ENCODE results near the gene USP10.

Gene USP10

GRCh38 chr16:84817206-84817605 is 117.4 kb downstream of the USP10 start:
- WGBS (ENCODE audit: insufficient coverage, insufficient read length), result no CpG with 5 or more reads among the region's 10 CpGs
- no peak overlapping the region for H3K27ac ChIP-seq (ENCODE audit: low read length)
- no peaks in the 10 kb centered on the region for H3K4me1 ChIP-seq (ENCODE audit: control insufficient read depth, insufficient read depth, low read length)
- no peak overlapping the region for H3K4me3 ChIP-seq (ENCODE audit: low read length)
- DNase-seq (ENCODE audit: low read depth, low spot score), result no peak
- peaks cover 8% of the 10 kb centered on the region; the same call in 1 of the 2 replicates for H3K27me3 ChIP-seq (ENCODE audit: control insufficient read depth, insufficient read depth, low read length)
- no peaks in the 10 kb centered on the region for H3K9me3 ChIP-seq (ENCODE audit: control insufficient read depth, insufficient read depth, low read length)
- H3K36me3 ChIP-seq (ENCODE audit: control insufficient read depth, insufficient read depth, low read length), result no peaks in the 10 kb centered on the region

- Histone ChIP-seq H3K4me1 (ENCODE audit: control insufficient read depth, insufficient read depth, low read length) (no peaks in the 10 kb centered on the region), H3K36me3 (ENCODE audit: control insufficient read depth, insufficient read depth, low read length) (no peaks in the 10 kb centered on the region), H3K9me3 (ENCODE audit: control insufficient read depth, insufficient read depth, low read length) (no peaks in the 10 kb centered on the region), H3K27me3 (ENCODE audit: control insufficient read depth, insufficient read depth, low read length) (peaks cover 8% of the 10 kb centered on the region; the same call in 1 of the 2 replicates), H3K4me3 (ENCODE audit: low read length) (no peak overlapping the region), H3K27ac (ENCODE audit: low read length) (no peak overlapping the region)
- no peak for DNase-seq (ENCODE audit: low read depth, low spot score)
- no CpG with 5 or more reads among the region's 2 CpGs for WGBS (ENCODE audit: insufficient coverage, insufficient read length)
These were observed 117.8 kb downstream of the USP10 start for GRCh38 chr16:84817613-84818012.

- no peak overlapping the region for H3K4me3 ChIP-seq (ENCODE audit: low read length)
- H3K27me3 ChIP-seq (ENCODE audit: control insufficient read depth, insufficient read depth, low read length), result peaks cover 8% of the 10 kb centered on the region; the same call in 1 of the 2 replicates
- no peak for DNase-seq (ENCODE audit: low read depth, low spot score)
- H3K9me3 ChIP-seq (ENCODE audit: control insufficient read depth, insufficient read depth, low read length), result no peaks in the 10 kb centered on the region
- no peaks in the 10 kb centered on the region for H3K4me1 ChIP-seq (ENCODE audit: control insufficient read depth, insufficient read depth, low read length)
- WGBS (ENCODE audit: insufficient coverage, insufficient read length), result no CpG with 5 or more reads among the region's 2 CpGs
- no peaks in the 10 kb centered on the region for H3K36me3 ChIP-seq (ENCODE audit: control insufficient read depth, insufficient read depth, low read length)
- no peak overlapping the region for H3K27ac ChIP-seq (ENCODE audit: low read length)
These were observed 118.3 kb downstream of the USP10 start for GRCh38 chr16:84818133-84818532.

- no peaks in the 10 kb centered on the region for H3K36me3 ChIP-seq (ENCODE audit: control insufficient read depth, insufficient read depth, low read length)
- H3K4me3 ChIP-seq (ENCODE audit: low read length), result peak overlapping the region; percentile 38; the same call in 1 of the 2 replicates
- no peaks in the 10 kb centered on the region for H3K9me3 ChIP-seq (ENCODE audit: control insufficient read depth, insufficient read depth, low read length)
- H3K4me1 ChIP-seq (ENCODE audit: control insufficient read depth, insufficient read depth, low read length), result no peaks in the 10 kb centered on the region
- WGBS (ENCODE audit: insufficient coverage, insufficient read length), result no CpG with 5 or more reads among the region's 29 CpGs
- DNase-seq (ENCODE audit: low read depth, low spot score), result no peak
- H3K27me3 ChIP-seq (ENCODE audit: control insufficient read depth, insufficient read depth, low read length), result peaks cover 8% of the 10 kb centered on the region; the same call in 1 of the 2 replicates
- no peak overlapping the region for H3K27ac ChIP-seq (ENCODE audit: low read length)
These were observed 119.3 kb downstream of the USP10 start for GRCh38 chr16:84818989-84819643.

GRCh38 chr16:84819644-84820304 is 120.0 kb downstream of the USP10 start, which contains the start of gene CRISPLD2:
TSS of gene CRISPLD2 (plus strand) at chr16:84819985. CDS start at chr16:84838496, 18,511 bp downstream.
- peaks cover 8% of the 10 kb centered on the region; the same call in 1 of the 2 replicates for H3K27me3 ChIP-seq (ENCODE audit: control insufficient read depth, insufficient read depth, low read length)
- WGBS (ENCODE audit: insufficient coverage, insufficient read length), result no CpG with 5 or more reads among the region's 53 CpGs
- peak; percentile 74 for DNase-seq (ENCODE audit: low read depth, low spot score)
- H3K4me3 ChIP-seq (ENCODE audit: low read length), result peak within 1 kb of the TSS; percentile 40; the same call in 1 of the 2 replicates
- no peaks in the 10 kb centered on the region for H3K36me3 ChIP-seq (ENCODE audit: control insufficient read depth, insufficient read depth, low read length)
- no peaks in the 10 kb centered on the region for H3K4me1 ChIP-seq (ENCODE audit: control insufficient read depth, insufficient read depth, low read length)
- H3K27ac ChIP-seq (ENCODE audit: low read length), result no peak within 1 kb of the TSS
- H3K9me3 ChIP-seq (ENCODE audit: control insufficient read depth, insufficient read depth, low read length), result no peaks in the 10 kb centered on the region

DNA sequence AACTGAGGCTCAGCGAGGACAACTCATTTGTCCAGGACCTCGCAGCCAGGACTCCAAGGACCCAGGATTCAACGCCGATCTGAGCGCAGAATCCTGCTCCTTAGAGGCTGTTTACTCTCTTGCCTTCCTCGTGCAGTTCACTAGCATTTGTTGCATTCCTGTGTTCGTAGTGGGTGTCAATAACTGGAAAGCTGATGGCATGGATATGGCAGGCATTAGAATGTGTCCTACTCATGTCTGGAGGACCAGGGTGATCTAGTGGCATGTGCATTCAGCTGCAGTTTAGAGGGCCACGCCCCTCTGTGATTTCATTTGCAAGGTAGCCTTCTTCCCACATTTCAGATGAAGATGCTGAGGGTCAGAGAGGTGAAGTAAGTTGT is 120.5 kb downstream of the USP10 start:
- DNase-seq (ENCODE audit: low read depth, low spot score), result no peak
- Histone ChIP-seq H3K36me3 (ENCODE audit: control insufficient read depth, insufficient read depth, low read length) (no peaks in the 10 kb centered on the region), H3K4me1 (ENCODE audit: control insufficient read depth, insufficient read depth, low read length) (no peaks in the 10 kb centered on the region), H3K27ac (ENCODE audit: low read length) (no peak overlapping the region), H3K4me3 (ENCODE audit: low read length) (peak overlapping the region; percentile 40; the same call in 1 of the 2 replicates), H3K9me3 (ENCODE audit: control insufficient read depth, insufficient read depth, low read length) (no peaks in the 10 kb centered on the region), H3K27me3 (ENCODE audit: control insufficient read depth, insufficient read depth, low read length) (peaks cover 8% of the 10 kb centered on the region; the same call in 1 of the 2 replicates)
- WGBS (ENCODE audit: insufficient coverage, insufficient read length), result no CpG with 5 or more reads among the region's 8 CpGs

- no peak overlapping the region for H3K4me3 ChIP-seq (ENCODE audit: low read length)
- no CpG with 5 or more reads among the region's 12 CpGs for whole genome bisulfite sequencing (ENCODE audit: insufficient coverage, insufficient read length)
These were observed 121.0 kb downstream of the USP10 start for GRCh38 chr16:84820771-84821170.

DNA sequence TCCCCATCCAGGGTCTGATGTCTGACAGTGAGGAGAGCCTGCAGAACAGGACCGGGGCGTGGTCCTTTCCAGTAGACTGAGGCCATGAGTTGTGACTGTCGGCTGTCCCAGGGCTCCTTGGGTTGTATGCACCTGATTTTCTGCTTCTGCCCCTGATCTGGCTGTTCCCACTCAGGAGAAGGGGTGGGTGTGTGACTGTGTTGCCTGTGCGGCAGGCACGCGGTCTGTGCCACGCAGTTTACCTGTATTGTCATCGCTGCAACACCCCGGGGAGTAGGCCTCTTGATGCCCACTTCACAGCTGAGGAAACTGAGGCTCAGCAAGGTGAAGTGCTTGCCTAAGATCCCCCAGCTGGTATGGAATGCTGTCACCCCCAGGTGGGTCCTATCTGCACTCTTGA is 121.4 kb downstream of the USP10 start:
- WGBS (ENCODE audit: insufficient coverage, insufficient read length), result no CpG with 5 or more reads among the region's 9 CpGs
- H3K27me3 ChIP-seq (ENCODE audit: control insufficient read depth, insufficient read depth, low read length), result peaks cover 8% of the 10 kb centered on the region; the same call in 1 of the 2 replicates
- H3K4me3 ChIP-seq (ENCODE audit: low read length), result no peak overlapping the region

More at GRCh38 chr16:84820771-84821170, 121.0 kb downstream of the USP10 start:
- Histone ChIP-seq H3K27ac (ENCODE audit: low read length) (no peak overlapping the region), H3K9me3 (ENCODE audit: control insufficient read depth, insufficient read depth, low read length) (no peaks in the 10 kb centered on the region), H3K4me1 (ENCODE audit: control insufficient read depth, insufficient read depth, low read length) (no peaks in the 10 kb centered on the region), H3K27me3 (ENCODE audit: control insufficient read depth, insufficient read depth, low read length) (peaks cover 8% of the 10 kb centered on the region; the same call in 1 of the 2 replicates), H3K36me3 (ENCODE audit: control insufficient read depth, insufficient read depth, low read length) (no peaks in the 10 kb centered on the region)
- no peak for DNase-seq (ENCODE audit: low read depth, low spot score)

DNA sequence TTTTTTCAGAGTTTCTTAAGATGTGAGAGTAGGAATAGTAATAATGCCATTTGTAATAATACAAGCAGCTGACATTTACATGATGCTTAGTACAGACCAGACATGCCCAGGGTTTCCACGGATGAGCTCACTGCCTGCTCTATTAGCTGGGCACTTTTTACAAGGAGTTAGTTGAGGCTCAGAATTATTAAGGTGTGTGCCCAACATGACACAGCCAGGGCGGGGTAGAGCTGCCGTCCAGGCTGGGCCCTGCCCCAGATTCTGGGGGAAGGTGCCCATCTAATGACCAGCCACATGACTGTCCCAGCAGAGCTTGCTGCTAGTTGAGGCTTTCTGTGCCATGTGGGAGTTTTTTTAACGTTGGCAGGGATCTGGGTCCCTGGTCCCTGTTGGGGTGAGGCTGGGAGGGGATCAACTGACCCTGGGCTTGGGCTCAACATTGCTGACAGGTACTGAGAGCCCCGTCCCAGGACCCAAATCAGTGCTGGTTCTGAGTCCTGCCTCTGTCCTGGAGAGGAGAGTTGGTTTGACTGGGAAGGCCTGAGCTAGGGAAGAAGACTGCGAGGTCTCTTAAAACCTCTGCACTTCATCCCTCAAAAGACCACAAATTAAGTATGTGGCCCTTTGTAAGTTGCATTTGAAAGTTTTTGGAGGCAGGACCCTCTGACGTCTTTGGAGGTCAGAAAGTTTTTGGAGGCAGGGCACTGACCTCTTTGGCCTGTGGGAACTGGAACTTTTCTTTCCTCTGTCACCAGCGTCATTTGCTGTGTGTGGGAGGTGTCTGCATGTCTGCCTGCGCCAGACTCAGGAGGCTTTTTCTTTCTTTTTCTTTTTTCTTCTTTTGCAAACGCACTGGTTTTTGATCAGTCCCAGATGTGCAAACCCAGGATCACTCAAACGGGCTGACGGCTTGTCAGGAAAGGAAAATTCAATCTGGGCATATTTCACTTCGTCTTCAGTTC is 122.2 kb downstream of the USP10 start:
- WGBS (ENCODE audit: insufficient coverage, insufficient read length), result no CpG with 5 or more reads among the region's 13 CpGs
- Histone ChIP-seq H3K36me3 (ENCODE audit: control insufficient read depth, insufficient read depth, low read length) (no peaks in the 10 kb centered on the region), H3K27me3 (ENCODE audit: control insufficient read depth, insufficient read depth, low read length) (peaks cover 8% of the 10 kb centered on the region; the same call in 1 of the 2 replicates), H3K4me3 (ENCODE audit: low read length) (no peak overlapping the region), H3K9me3 (ENCODE audit: control insufficient read depth, insufficient read depth, low read length) (no peaks in the 10 kb centered on the region), H3K27ac (ENCODE audit: low read length) (no peak overlapping the region), H3K4me1 (ENCODE audit: control insufficient read depth, insufficient read depth, low read length) (no peaks in the 10 kb centered on the region)
- no peak for DNase-seq (ENCODE audit: low read depth, low spot score)

More for the DNA sequence above, 121.4 kb downstream of the USP10 start:
- H3K4me1 ChIP-seq (ENCODE audit: control insufficient read depth, insufficient read depth, low read length), result no peaks in the 10 kb centered on the region
- no peak for DNase-seq (ENCODE audit: low read depth, low spot score)
- no peaks in the 10 kb centered on the region for H3K9me3 ChIP-seq (ENCODE audit: control insufficient read depth, insufficient read depth, low read length)
- H3K36me3 ChIP-seq (ENCODE audit: control insufficient read depth, insufficient read depth, low read length), result no peaks in the 10 kb centered on the region
- H3K27ac ChIP-seq (ENCODE audit: low read length), result no peak overlapping the region

- Histone ChIP-seq H3K27me3 (ENCODE audit: control insufficient read depth, insufficient read depth, low read length) (peaks cover 8% of the 10 kb centered on the region; the same call in 1 of the 2 replicates), H3K36me3 (ENCODE audit: control insufficient read depth, insufficient read depth, low read length) (no peaks in the 10 kb centered on the region), H3K9me3 (ENCODE audit: control insufficient read depth, insufficient read depth, low read length) (no peaks in the 10 kb centered on the region), H3K27ac (ENCODE audit: low read length) (no peak overlapping the region), H3K4me3 (ENCODE audit: low read length) (no peak overlapping the region), H3K4me1 (ENCODE audit: control insufficient read depth, insufficient read depth, low read length) (no peaks in the 10 kb centered on the region)
- DNase-seq (ENCODE audit: low read depth, low spot score), result no peak
- no CpG with 5 or more reads among the region's 6 CpGs for WGBS (ENCODE audit: insufficient coverage, insufficient read length)
These were observed 123.2 kb downstream of the USP10 start for GRCh38 chr16:84822990-84823389.
